A673 (cell line): ENCODE results near the gene TMEM40. TPM values are rescaled to one million over a fixed set of nuclear protein-coding genes. Genes with fewer than 3 reads are reported as not detected.
A peak's percentile ranks its signal among the peaks of the same experiment; 100 is the strongest.

Experiments
- Bru-seq: library from RNA; stranded (reverse); fragments of 400-500 nt; gene quantifications from one replicate; lab custom pipeline; 2021; lab: Mats Ljungman, UMichigan
- BruChase-seq, 2 experiments: library from RNA; stranded (reverse); fragments of 400-500 nt; gene quantifications; one replicate each; lab custom pipeline; 2021; lab: Mats Ljungman, UMichigan
- BruUV-seq: library from RNA; stranded (reverse); fragments of 400-500 nt; replicated peaks from 2 replicates; lab custom pipeline; 2021; lab: Mats Ljungman, UMichigan
- CTCF ChIA-PET: fragments of 300-600 bp; sonication (Branson Sonifier 250); formaldehyde crosslinking; loops from one replicate; lab custom pipeline; 2022; ENCODE audit warnings: antibody characterized with exemption; lab: Charles Lee
- POLR2A ChIA-PET: fragments of 300-600 bp; sonication (Branson Sonifier 250); formaldehyde crosslinking; loops from one replicate; lab custom pipeline; 2022; ENCODE audit warnings: antibody characterized with exemption; ENCODE audit not compliant: low non-redundant PET; lab: Charles Lee
- DNase-seq: peaks from one replicate; pipeline ENCODE4 v3.0.0-alpha.2; 2015; ENCODE audit warnings: low spot score
- H3K27ac ChIP-seq: fragments of 200-600 bp; sonication (generic); 2 replicates; pipeline ENCODE4 v1.5.1; 2016; ENCODE audit warnings: mixed run types, low read depth, mild to moderate bottlenecking, mixed read lengths, antibody characterized with exemption, low read length; ENCODE audit not compliant: poor library complexity, severe bottlenecking
- H3K27me3 ChIP-seq: fragments of 200-600 bp; sonication (generic); replicated peaks from 2 replicates; pipeline ENCODE4 v1.6.1; 2017; ENCODE audit warnings: mixed run types, low read depth, mild to moderate bottlenecking, mixed read lengths, antibody characterized with exemption, low read length; ENCODE audit not compliant: insufficient read depth, poor library complexity
- H3K36me3 ChIP-seq: fragments of 200-600 bp; sonication (generic); 2 replicates; pipeline ENCODE4 v1.6.1; 2016; ENCODE audit warnings: mixed run types, mild to moderate bottlenecking, mixed read lengths, antibody characterized with exemption, low read length; ENCODE audit not compliant: insufficient read depth, poor library complexity, severe bottlenecking
- H3K4me1 ChIP-seq: fragments of 200-600 bp; sonication (generic); 2 replicates; pipeline ENCODE4 v1.6.1; 2017; ENCODE audit warnings: mixed run types, mild to moderate bottlenecking, mixed read lengths, antibody characterized with exemption, low read length; ENCODE audit not compliant: insufficient read depth, poor library complexity, severe bottlenecking
- H3K4me3 ChIP-seq: fragments of 200-600 bp; sonication (generic); 2 replicates; pipeline ENCODE4 v1.5.1; 2016; ENCODE audit warnings: low read depth, mixed run types, mild to moderate bottlenecking, mixed read lengths, low read length; ENCODE audit not compliant: poor library complexity, severe bottlenecking
- H3K9me3 ChIP-seq: fragments of 200-600 bp; sonication (generic); 2 replicates; pipeline ENCODE4 v1.6.1; 2016; ENCODE audit warnings: mixed run types, low read depth, mild to moderate bottlenecking, mixed read lengths, antibody characterized with exemption, low read length; ENCODE audit not compliant: poor library complexity, severe bottlenecking
- CTCF ChIP-seq: fragments of 300-800, 200-600 bp; sonication (generic); conservative IDR thresholded peaks from 2 replicates; pipeline ENCODE4 v1.5.1; 2017; ENCODE audit warnings: low read depth, mild to moderate bottlenecking, antibody characterized with exemption, low read length, moderate library complexity, mixed read lengths
- EZH2 ChIP-seq: fragments of 200-600 bp; sonication (generic); IDR thresholded peaks from 2 replicates; pipeline ENCODE4 v1.6.1; 2017; ENCODE audit warnings: borderline replicate concordance, low read depth, mild to moderate bottlenecking, mixed read lengths, antibody characterized with exemption, low read length; ENCODE audit not compliant: poor library complexity, severe bottlenecking
- intact Hi-C: fragments of 100-400 bp; cut with micrococcal nuclease; formaldehyde crosslinking; loops from one replicate; pipeline ENCODE4 v1.10.0; 2022; ENCODE audit not compliant: unreplicated experiment
- long read RNA-seq: library from polyadenylated mRNA; stranded (forward); transcript quantifications from one replicate; pipeline ENCODE4 v2.0.0, GENCODE V29; 2022
- total RNA-seq: library from RNA; stranded (reverse); gene quantifications from 2 replicates; pipeline ENCODE4 v1.2.3, GENCODE V29; 2021

TMEM40 gene
- total RNA-seq: not detected in 2 replicates
- percentile 5 among the genes with signal in this experiment for Bru-seq, nascent RNA
- BruChase-seq, experiment 1, labeled RNA remaining after a 2-hour chase: percentile 8 among the genes with signal in this experiment
- BruChase-seq, experiment 2, labeled RNA remaining after a 6-hour chase: percentile 2 among the genes with signal in this experiment
- long read RNA-seq: 0 reads

- Histone ChIP-seq H3K4me3 (no peak within 1 kb of the TSS), H3K9me3 (no peaks in the 10 kb centered on the region), H3K4me1 (peaks cover 8% of the 10 kb centered on the region), H3K36me3 (no peaks in the 10 kb centered on the region), H3K27ac (peak within 1 kb of the TSS; percentile 24), H3K27me3 (no peaks in the 10 kb centered on the region)
- intact Hi-C loops: no loop called here
- CTCF ChIA-PET: interaction anchor here (0.5 kb wide), 1 partner anchor 362 kb away, joined by 4 read pairs; no protein-coding TSS in a partner anchor
- TF ChIP-seq CTCF (no peak), EZH2 (no peak)
- DNase-seq: no peak
- no TSS peak for BruUV-seq
- POLR2A ChIA-PET: no interaction called here
These were observed at the start of gene TMEM40 for GRCh38 chr3:12759097-12759679. TSS of gene TMEM40 (minus strand) at chr3:12759259. CDS start at chr3:12749832, 9,427 bp downstream.

GRCh38 chr3:12808587-12808986, 49.5 kb upstream of the TMEM40 start:
- ChIA-PET CTCF (no interaction called here), POLR2A (no interaction called here)
- Histone ChIP-seq H3K4me1 (peaks cover 6% of the 10 kb centered on the region), H3K9me3 (no peaks in the 10 kb centered on the region), H3K27me3 (no peaks in the 10 kb centered on the region), H3K36me3 (no peaks in the 10 kb centered on the region), H3K4me3 (no peak overlapping the region), H3K27ac (no peak overlapping the region)
- TF ChIP-seq CTCF (no peak), EZH2 (no peak)
- intact Hi-C loops: no loop called here
- DNase-seq: no peak
- no TSS peak for BruUV-seq

- no TSS peak for BruUV-seq
- DNase-seq: no peak
- intact Hi-C loops: no loop called here
- no peaks in the 10 kb centered on the region for H3K36me3 ChIP-seq
- H3K27me3 ChIP-seq: no peaks in the 10 kb centered on the region
- H3K4me3 ChIP-seq: no peak overlapping the region
- no peaks in the 10 kb centered on the region for H3K9me3 ChIP-seq
- TF ChIP-seq CTCF: no peak
- TF ChIP-seq EZH2: no peak
- CTCF ChIA-PET: no interaction called here
- POLR2A ChIA-PET: no interaction called here
- H3K4me1 ChIP-seq: peaks cover 6% of the 10 kb centered on the region
- no peak overlapping the region for H3K27ac ChIP-seq
These were observed 48.7 kb upstream of the TMEM40 start for GRCh38 chr3:12807601-12808359.
